SK-N-SH (cell line): ENCODE results near the gene CALN1. TPM values are rescaled to one million over a fixed set of nuclear protein-coding genes. Genes with fewer than 3 reads are reported as not detected.

Experiments used
- CTCF ChIA-PET: fragments of 300-600, 350-600 bp; formaldehyde crosslinking; extraction: SDS; loops from one replicate; lab custom pipeline; 2021; lab: Yijun Ruan, JAX
- POLR2A ChIA-PET: fragments of 350-600 bp; sonication (Branson Sonifier 250); formaldehyde crosslinking; extraction: SDS; loops from one replicate; lab custom pipeline; 2020; ENCODE audit warnings: antibody characterized with exemption, inconsistent platforms; lab: Yijun Ruan, JAX
- DNase-seq: peaks from one replicate; pipeline ENCODE4 v3.0.0; 2012
- H2AFZ ChIP-seq: fragments of 200-600 bp; sonication (generic); 2 replicates; pipeline ENCODE4 v1.8.1; 2016; ENCODE audit warnings: antibody characterized with exemption, mild to moderate bottlenecking, low read depth
- H3F3A ChIP-seq: fragments of 200-600 bp; sonication (generic); replicated peaks from 2 replicates; pipeline ENCODE3; 2016; ENCODE audit warnings: antibody characterized with exemption, mild to moderate bottlenecking; ENCODE audit not compliant: insufficient read depth
- H3K27ac ChIP-seq, 2 experiments: fragments of 200-500 bp in 1 of 2; fragments of 200-600 bp in 1 of 2; sonication (Bioruptor generic) in 1 of 2; sonication (generic), shearing (Covaris generic) in 1 of 2; 2 replicates each; pipeline versions ENCODE4 v1.5.1 to v1.6.1; 2014 to 2016; ENCODE audit warnings: low read depth in 2 of 2, inconsistent platforms in 1 of 2, low read length in 1 of 2, mild to moderate bottlenecking in 1 of 2, mixed read lengths in 1 of 2
- H3K27me3 ChIP-seq: fragments of 200-600 bp; sonication (generic), shearing (Covaris generic); 2 replicates; pipeline ENCODE4 v1.6.1; 2016; ENCODE audit warnings: mixed run types; ENCODE audit not compliant: insufficient read depth
- H3K36me3 ChIP-seq, 2 experiments: fragments of 200-500 bp in 1 of 2; fragments of 200-600 bp in 1 of 2; sonication (Bioruptor generic) in 1 of 2; sonication (generic) in 1 of 2; replicated peaks in 1 of 2; 2 replicates each; pipeline versions ENCODE3 to v1.5.1; 2014 to 2016; ENCODE audit warnings: low read length in 1 of 2, mild to moderate bottlenecking in 1 of 2; ENCODE audit not compliant: insufficient read depth in 2 of 2, control insufficient read depth in 1 of 2
- H3K4me1 ChIP-seq, 2 experiments: fragments of 200-500 bp in 1 of 2; fragments of 200-600 bp in 1 of 2; sonication (Bioruptor generic) in 1 of 2; sonication (generic), shearing (Covaris generic) in 1 of 2; 2 replicates each; pipeline versions ENCODE4 v1.5.1 to v1.6.1; 2014 to 2016; ENCODE audit warnings: low read depth in 1 of 2, low read length in 1 of 2, mixed run types in 1 of 2; ENCODE audit not compliant: insufficient read depth in 2 of 2, control insufficient read depth in 1 of 2
- H3K4me2 ChIP-seq: fragments of 200-600 bp; sonication (generic), shearing (Covaris generic); 2 replicates; pipeline ENCODE4 v1.6.1; 2017; ENCODE audit warnings: mixed run types
- H3K4me3 ChIP-seq, 2 experiments: fragments of 200-500 bp in 1 of 2; fragments of 200-600 bp in 1 of 2; sonication (Bioruptor generic) in 1 of 2; sonication (generic), shearing (Covaris generic) in 1 of 2; 2 replicates each; pipeline versions ENCODE4 v1.5.1 to v1.8.1; 2014 to 2016; ENCODE audit warnings: low read depth in 2 of 2, inconsistent platforms in 1 of 2, low read length in 1 of 2, mild to moderate bottlenecking in 1 of 2, mixed read lengths in 1 of 2, moderate library complexity in 1 of 2
- H3K79me2 ChIP-seq: fragments of 200-600 bp; sonication (generic); 2 replicates; pipeline ENCODE4 v1.8.1; 2017; ENCODE audit warnings: mild to moderate bottlenecking; ENCODE audit not compliant: insufficient read depth
- H3K9ac ChIP-seq: fragments of 200-600 bp; sonication (generic); 2 replicates; pipeline ENCODE4 v1.6.1; 2017; ENCODE audit warnings: mixed run types
- H3K9me2 ChIP-seq: fragments of 200-600 bp; sonication (generic); 2 replicates; pipeline ENCODE4 v1.6.1; 2017; ENCODE audit warnings: mixed run types
- H3K9me3 ChIP-seq: fragments of 200-600 bp; sonication (generic); 2 replicates; pipeline ENCODE4 v1.6.1; 2017; ENCODE audit warnings: mixed run types, mild to moderate bottlenecking, moderate library complexity
- H4K20me1 ChIP-seq: fragments of 200-600 bp; sonication (generic); 2 replicates; pipeline ENCODE4 v1.6.1; 2017; ENCODE audit warnings: mild to moderate bottlenecking, mixed run types; ENCODE audit not compliant: insufficient read depth
- CTCF ChIP-seq: fragments of 200-600 bp; sonication (generic); IDR thresholded peaks from 2 replicates; pipeline ENCODE4 v1.6.1; 2017; ENCODE audit warnings: antibody characterized with exemption, mild to moderate bottlenecking, moderate library complexity
- ELF1 ChIP-seq: IDR thresholded peaks from 2 replicates; pipeline ENCODE4 v1.4.0; 2012
- FOXM1 ChIP-seq: IDR thresholded peaks from 2 replicates; pipeline ENCODE4 v1.4.0; 2012; ENCODE audit warnings: low read depth, mild to moderate bottlenecking
- GATA2 ChIP-seq: sonication (generic); formaldehyde crosslinking; IDR thresholded peaks from 2 replicates; pipeline ENCODE4 v1.5.0; 2020; ENCODE audit warnings: mild to moderate bottlenecking, missing genetic modification reagents
- IRF3 ChIP-seq: fragments of 150-350 bp; IDR thresholded peaks from 2 replicates; pipeline ENCODE4 v1.6.1; 2016; ENCODE audit warnings: mild to moderate bottlenecking, low read depth, low read length
- JUND ChIP-seq: IDR thresholded peaks from 2 replicates; pipeline ENCODE4 v1.4.0; 2012
- MAX ChIP-seq: IDR thresholded peaks from 2 replicates; pipeline ENCODE4 v1.4.0; 2012; ENCODE audit warnings: low read depth
- NRF1 ChIP-seq: IDR thresholded peaks from 2 replicates; pipeline ENCODE4 v1.6.1; 2012; ENCODE audit warnings: low read depth, mild to moderate bottlenecking, low read length
- POLR2AphosphoS5 ChIP-seq: IDR thresholded peaks from 2 replicates; pipeline ENCODE4 v1.6.1; 2012; ENCODE audit warnings: low read depth, low read length
- RAD21 ChIP-seq: IDR thresholded peaks from 2 replicates; pipeline ENCODE4 v1.6.1; 2012; ENCODE audit warnings: mild to moderate bottlenecking, low read length
- RCOR1 ChIP-seq: fragments of 150-350 bp; IDR thresholded peaks from 2 replicates; pipeline ENCODE4 v1.6.1; 2017; ENCODE audit warnings: antibody characterized with exemption, low read length
- SMC3 ChIP-seq: IDR thresholded peaks from 2 replicates; pipeline ENCODE4 v1.6.1; 2012; ENCODE audit warnings: low read depth, low read length, improper control_type of control experiment
- TAF1 ChIP-seq: IDR thresholded peaks from 2 replicates; pipeline ENCODE4 v1.6.1; 2012; ENCODE audit warnings: low read depth, mild to moderate bottlenecking, low read length, moderate library complexity, borderline replicate concordance
- YY1 ChIP-seq: IDR thresholded peaks from 2 replicates; pipeline ENCODE4 v1.4.0; 2012; ENCODE audit warnings: low read depth, mild to moderate bottlenecking
- ZBTB33 ChIP-seq: IDR thresholded peaks from 2 replicates; pipeline ENCODE4 v1.4.0; 2012; ENCODE audit warnings: low read depth, borderline replicate concordance
- WGBS: methylation state at CpG from one replicate; pipeline ENCODE4 v1.1.6; 2017; ENCODE audit warnings: low lambda C conversion rate; 5-methylcytosine and 5-hydroxymethylcytosine counted together
- polyA plus RNA-seq, 3 experiments: library from polyadenylated mRNA; depleted of rRNA; stranded (reverse); fragments of >200 nt; gene quantifications; 2 replicates each; pipeline ENCODE4 v1.2.3, GENCODE V29; 2012

The CALN1 gene
- polyA plus RNA-seq, 1 of the 3 experiments (the other 2 are of a cell fraction), result not detected

GRCh38 chr7:72445075-72445474 lies 32.9 kb upstream of the CALN1 start:
- Histone ChIP-seq H3K79me2 (no peaks in the 10 kb centered on the region), H2AFZ (no peak overlapping the region), H3K9ac (no peak overlapping the region), H4K20me1 (no peaks in the 10 kb centered on the region), H3F3A (no peaks in the 10 kb centered on the region), H3K4me3 (no peak overlapping the region), H3K27me3 (peaks cover 33% of the 10 kb centered on the region; the same call in 1 of the 2 replicates), H3K9me3 (no peaks in the 10 kb centered on the region), H3K4me2 (no peak overlapping the region), H3K36me3 (no peaks in the 10 kb centered on the region), H3K9me2 (no peaks in the 10 kb centered on the region), H3K27ac (no peak overlapping the region), H3K4me1 (no peaks in the 10 kb centered on the region)
- no peak for DNase-seq
- TF ChIP-seq CTCF, result no peak
- no peak for TF ChIP-seq SMC3
- no peak for TF ChIP-seq FOXM1
- TF ChIP-seq ELF1, result no peak
- TF ChIP-seq GATA2, result no peak
- TF ChIP-seq RCOR1, result no peak
- no peak for TF ChIP-seq TAF1
- no peak for TF ChIP-seq RAD21
- TF ChIP-seq JUND, result no peak
- no peak for TF ChIP-seq ZBTB33
- TF ChIP-seq MAX, result no peak
- no peak for TF ChIP-seq IRF3
- no peak for TF ChIP-seq POLR2AphosphoS5
- no peak for TF ChIP-seq NRF1
- TF ChIP-seq YY1, result no peak
- CTCF ChIA-PET, result interaction anchor here (2.3 kb wide), 1 partner anchor 49 kb away, joined by 7 read pairs; no protein-coding TSS in a partner anchor
- WGBS, result 20% methylated on average over 4 of the region's 6 CpGs
- POLR2A ChIA-PET, result no interaction called here
